Measurements from ENCODE around the gene MYO6.

DNA sequence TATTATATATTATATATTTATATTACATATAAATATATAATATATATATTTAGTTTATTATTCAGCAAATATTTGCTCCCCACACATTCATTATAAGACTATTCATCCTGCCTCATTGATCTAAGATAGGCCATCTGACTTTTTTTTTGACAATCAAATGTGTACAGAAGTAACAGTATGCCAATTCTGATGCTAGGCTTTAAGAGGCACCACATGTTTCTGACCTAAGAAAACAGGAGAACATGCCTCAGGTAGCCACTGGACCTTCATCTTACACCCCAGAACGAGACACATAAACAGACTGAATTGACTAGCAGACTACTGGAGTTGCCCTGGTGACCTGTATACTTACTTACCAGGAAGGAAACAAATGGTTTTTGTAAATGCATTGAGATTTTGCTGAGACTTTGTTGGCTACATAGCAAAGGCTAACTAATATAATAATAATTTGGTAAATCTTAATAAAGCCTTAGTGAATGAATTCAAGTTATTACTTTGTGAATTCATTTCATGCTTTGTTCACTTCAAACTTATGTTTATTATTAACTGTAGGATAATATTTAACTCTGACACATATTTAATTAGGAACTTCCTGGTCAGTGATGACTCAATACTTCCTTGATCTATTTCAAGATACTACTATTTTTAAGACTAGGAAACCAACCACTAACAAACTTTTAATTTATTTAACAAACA is 13.4 kb upstream of the MYO6 start:
- TF ChIP-seq, protein P1, sequence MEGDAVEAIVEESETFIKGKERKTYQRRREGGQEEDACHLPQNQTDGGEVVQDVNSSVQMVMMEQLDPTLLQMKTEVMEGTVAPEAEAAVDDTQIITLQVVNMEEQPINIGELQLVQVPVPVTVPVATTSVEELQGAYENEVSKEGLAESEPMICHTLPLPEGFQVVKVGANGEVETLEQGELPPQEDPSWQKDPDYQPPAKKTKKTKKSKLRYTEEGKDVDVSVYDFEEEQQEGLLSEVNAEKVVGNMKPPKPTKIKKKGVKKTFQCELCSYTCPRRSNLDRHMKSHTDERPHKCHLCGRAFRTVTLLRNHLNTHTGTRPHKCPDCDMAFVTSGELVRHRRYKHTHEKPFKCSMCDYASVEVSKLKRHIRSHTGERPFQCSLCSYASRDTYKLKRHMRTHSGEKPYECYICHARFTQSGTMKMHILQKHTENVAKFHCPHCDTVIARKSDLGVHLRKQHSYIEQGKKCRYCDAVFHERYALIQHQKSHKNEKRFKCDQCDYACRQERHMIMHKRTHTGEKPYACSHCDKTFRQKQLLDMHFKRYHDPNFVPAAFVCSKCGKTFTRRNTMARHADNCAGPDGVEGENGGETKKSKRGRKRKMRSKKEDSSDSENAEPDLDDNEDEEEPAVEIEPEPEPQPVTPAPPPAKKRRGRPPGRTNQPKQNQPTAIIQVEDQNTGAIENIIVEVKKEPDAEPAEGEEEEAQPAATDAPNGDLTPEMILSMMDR (conservative IDR thresholded peaks at IDR 0.05; ENCODE audit: low read depth, low read length) = no peak
- no peak for TF ChIP-seq FOS (IDR thresholded peaks at IDR 0.05; ENCODE audit: low read depth, low read length)
- no peak for TF ChIP-seq POLR2A (IDR thresholded peaks at IDR 0.05; ENCODE audit: low read depth, low read length)
- TF ChIP-seq, protein P2, sequence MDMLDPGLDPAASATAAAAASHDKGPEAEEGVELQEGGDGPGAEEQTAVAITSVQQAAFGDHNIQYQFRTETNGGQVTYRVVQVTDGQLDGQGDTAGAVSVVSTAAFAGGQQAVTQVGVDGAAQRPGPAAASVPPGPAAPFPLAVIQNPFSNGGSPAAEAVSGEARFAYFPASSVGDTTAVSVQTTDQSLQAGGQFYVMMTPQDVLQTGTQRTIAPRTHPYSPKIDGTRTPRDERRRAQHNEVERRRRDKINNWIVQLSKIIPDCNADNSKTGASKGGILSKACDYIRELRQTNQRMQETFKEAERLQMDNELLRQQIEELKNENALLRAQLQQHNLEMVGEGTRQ (IDR thresholded peaks at IDR 0.05; ENCODE audit: low read depth, low read length) = no peak
- TF ChIP-seq SMC3 (IDR thresholded peaks at IDR 0.05; ENCODE audit: low read depth, low read length) = no peak
- no peak for TF ChIP-seq BHLHE40 (IDR thresholded peaks at IDR 0.05; ENCODE audit: low read depth, low read length)
- TF ChIP-seq, protein P3, sequence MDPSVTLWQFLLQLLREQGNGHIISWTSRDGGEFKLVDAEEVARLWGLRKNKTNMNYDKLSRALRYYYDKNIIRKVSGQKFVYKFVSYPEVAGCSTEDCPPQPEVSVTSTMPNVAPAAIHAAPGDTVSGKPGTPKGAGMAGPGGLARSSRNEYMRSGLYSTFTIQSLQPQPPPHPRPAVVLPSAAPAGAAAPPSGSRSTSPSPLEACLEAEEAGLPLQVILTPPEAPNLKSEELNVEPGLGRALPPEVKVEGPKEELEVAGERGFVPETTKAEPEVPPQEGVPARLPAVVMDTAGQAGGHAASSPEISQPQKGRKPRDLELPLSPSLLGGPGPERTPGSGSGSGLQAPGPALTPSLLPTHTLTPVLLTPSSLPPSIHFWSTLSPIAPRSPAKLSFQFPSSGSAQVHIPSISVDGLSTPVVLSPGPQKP (IDR thresholded peaks at IDR 0.05; ENCODE audit: borderline replicate concordance, low read depth, low read length) = no peak
- no peak for TF ChIP-seq CHD1 (IDR thresholded peaks at IDR 0.05; ENCODE audit: low read depth, low read length)
- TF ChIP-seq RAD21 (IDR thresholded peaks at IDR 0.05; ENCODE audit: low read length) = no peak
- TF ChIP-seq RFX5 (IDR thresholded peaks at IDR 0.05; ENCODE audit: low read depth, low read length) = no peak
- no peak for TF ChIP-seq CEBPB (IDR thresholded peaks at IDR 0.05; ENCODE audit: low read depth, low read length)
- no peak for TF ChIP-seq NFE2L2 (IDR thresholded peaks at IDR 0.05; ENCODE audit: low read depth, low read length)
- TF ChIP-seq MXI1 (IDR thresholded peaks at IDR 0.05; ENCODE audit: borderline replicate concordance, low read depth, low read length) = no peak

All from IMR-90 (cell line).